Peyer's patch (tissue), 4 donors: ENCODE data around the gene CDH4. TPM values are rescaled to one million over a fixed set of nuclear protein-coding genes. Genes with fewer than 3 reads are reported as not detected.

ENCODE experiments used
- DNase-seq, 3 donors: peaks; one replicate each; pipeline ENCODE4 v3.0.0-alpha.2; 2017 to 2019
- H3K27ac ChIP-seq, 4 donors: fragments of 200-600 bp; sonication (generic); one replicate each; pipeline ENCODE4 v1.5.1; 2016 to 2019
- H3K27me3 ChIP-seq, 2 donors: fragments of 200-600 bp; sonication (generic); one replicate each; pipeline ENCODE4 v1.5.1; 2019
- H3K36me3 ChIP-seq, 3 donors: fragments of 200-600 bp; sonication (generic); one replicate each; pipeline ENCODE4 v1.5.1; 2016 to 2019
- H3K4me1 ChIP-seq, 4 donors: fragments of 200-600 bp; sonication (generic); one replicate each; pipeline ENCODE4 v1.5.1; 2016 to 2019
- H3K4me3 ChIP-seq, 4 donors: fragments of 200-600 bp; sonication (generic); 1 replicate in 3 of 4; 2 replicates in 1 of 4; pipeline ENCODE4 v1.5.1; 2016 to 2019; ENCODE audit warnings: mild to moderate bottlenecking in 1 of 4
- H3K9me3 ChIP-seq, 4 donors: fragments of 200-600 bp; sonication (generic); one replicate each; pipeline ENCODE4 v1.5.1; 2016 to 2019; ENCODE audit warnings: mild to moderate bottlenecking in 1 of 4
- POLR2A ChIP-seq, 2 donors: fragments of 450-650 bp; IDR thresholded peaks; one replicate each; pipeline ENCODE4 v1.5.1; 2017; ENCODE audit warnings: antibody characterized with exemption in 2 of 2, mild to moderate bottlenecking in 2 of 2, moderate library complexity in 2 of 2
- total RNA-seq, 4 donors: library from RNA; depleted of rRNA; stranded (reverse); fragments of >200 nt; gene quantifications; one replicate each; pipeline ENCODE4 v1.1.0, GENCODE V29; 2016
- TF ChIP-seq, protein P1 (sequence below), 6 experiments: fragments of 450-650 bp in 4 of 6; fragments of 200-600 bp in 2 of 6; sonication (generic) in 1 of 6; IDR thresholded peaks; one replicate each; pipeline ENCODE4 v1.5.1; 2017 to 2019; ENCODE audit warnings: antibody characterized with exemption in 6 of 6, mild to moderate bottlenecking in 3 of 6, moderate library complexity in 1 of 6

Gene CDH4
- total RNA-seq, 4 donors from 2014 or later, result 0.27 TPM; not detected in 3

DNA sequence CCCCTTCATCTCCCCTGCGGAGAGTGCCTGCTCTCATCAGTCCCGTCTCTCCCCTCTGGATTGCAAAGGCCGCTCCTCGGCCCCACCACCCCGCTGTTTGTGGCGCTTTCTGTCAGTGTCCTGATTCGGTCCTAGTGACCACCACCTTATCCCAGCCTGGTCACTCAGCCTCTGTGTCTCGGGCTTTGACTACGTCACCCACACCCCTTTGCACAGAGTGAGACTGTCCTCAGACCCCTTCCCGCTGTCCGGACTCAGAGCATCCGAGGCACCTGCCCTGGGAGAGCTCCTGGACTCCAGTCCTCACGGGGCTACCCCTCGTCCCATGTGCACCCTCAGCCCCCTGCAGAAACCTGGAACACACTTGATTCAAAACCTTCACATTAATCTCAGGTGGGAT is 433.4 kb downstream of the CDH4 start:
- Histone ChIP-seq H3K9me3 (no peaks in the 10 kb centered on the region), H3K4me1 (no peaks in the 10 kb centered on the region), H3K27me3 (no peaks in the 10 kb centered on the region), H3K36me3 (no peaks in the 10 kb centered on the region), H3K27ac (no peak overlapping the region), H3K4me3 (no peak overlapping the region)
- no peak for DNase-seq
- TF ChIP-seq POLR2A (IDR thresholded peaks at IDR 0.05), result no peak
- TF ChIP-seq, protein P1, sequence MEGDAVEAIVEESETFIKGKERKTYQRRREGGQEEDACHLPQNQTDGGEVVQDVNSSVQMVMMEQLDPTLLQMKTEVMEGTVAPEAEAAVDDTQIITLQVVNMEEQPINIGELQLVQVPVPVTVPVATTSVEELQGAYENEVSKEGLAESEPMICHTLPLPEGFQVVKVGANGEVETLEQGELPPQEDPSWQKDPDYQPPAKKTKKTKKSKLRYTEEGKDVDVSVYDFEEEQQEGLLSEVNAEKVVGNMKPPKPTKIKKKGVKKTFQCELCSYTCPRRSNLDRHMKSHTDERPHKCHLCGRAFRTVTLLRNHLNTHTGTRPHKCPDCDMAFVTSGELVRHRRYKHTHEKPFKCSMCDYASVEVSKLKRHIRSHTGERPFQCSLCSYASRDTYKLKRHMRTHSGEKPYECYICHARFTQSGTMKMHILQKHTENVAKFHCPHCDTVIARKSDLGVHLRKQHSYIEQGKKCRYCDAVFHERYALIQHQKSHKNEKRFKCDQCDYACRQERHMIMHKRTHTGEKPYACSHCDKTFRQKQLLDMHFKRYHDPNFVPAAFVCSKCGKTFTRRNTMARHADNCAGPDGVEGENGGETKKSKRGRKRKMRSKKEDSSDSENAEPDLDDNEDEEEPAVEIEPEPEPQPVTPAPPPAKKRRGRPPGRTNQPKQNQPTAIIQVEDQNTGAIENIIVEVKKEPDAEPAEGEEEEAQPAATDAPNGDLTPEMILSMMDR (IDR thresholded peaks at IDR 0.05), result no peak

DNA sequence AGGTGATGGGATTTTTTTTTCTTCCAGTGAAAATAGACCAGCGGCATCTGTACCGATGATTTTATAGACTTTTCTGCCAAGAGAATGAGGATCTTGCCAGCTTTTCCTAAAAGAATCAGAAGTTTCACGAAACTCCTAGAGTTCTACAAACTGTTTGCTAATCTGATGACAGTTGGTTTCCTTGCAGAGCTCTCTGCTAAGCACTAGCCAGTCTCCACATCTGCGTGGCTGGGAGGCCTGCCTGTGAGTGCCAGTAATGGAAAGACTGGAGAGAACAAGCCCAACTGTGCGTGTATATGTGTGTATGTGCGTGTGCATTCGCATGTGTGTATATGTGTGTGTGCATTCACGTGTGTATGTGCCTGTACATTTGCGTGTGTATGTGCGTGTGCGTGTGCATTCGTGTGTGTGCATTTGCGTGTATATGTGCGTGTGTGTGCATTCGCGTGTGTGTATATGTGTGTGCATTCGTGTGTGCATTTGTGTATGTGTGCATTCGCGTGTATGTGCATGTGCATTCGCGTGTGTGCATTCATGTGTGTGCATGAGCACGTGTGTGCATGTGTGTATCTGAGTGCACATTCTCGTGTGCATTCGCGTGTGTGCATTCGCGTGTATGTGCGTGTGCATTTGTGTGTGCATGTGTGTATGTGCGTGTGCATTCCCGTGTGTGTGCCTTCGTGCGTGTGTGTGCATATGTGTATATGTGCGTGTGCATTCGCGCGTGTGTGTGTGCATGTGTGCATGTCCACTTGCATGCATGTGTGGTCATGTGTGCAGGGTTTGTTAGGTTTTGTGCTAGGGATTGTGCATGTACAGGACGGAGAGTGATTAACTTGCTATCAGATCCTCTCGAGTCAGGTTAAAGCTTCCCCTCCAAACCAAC is 434.2 kb downstream of the CDH4 start:
- H3K4me1 ChIP-seq, result no peaks in the 10 kb centered on the region
- TF ChIP-seq POLR2A (IDR thresholded peaks at IDR 0.05), result no peak
- TF ChIP-seq, protein P1 (IDR thresholded peaks at IDR 0.05), result no peak

DNA sequence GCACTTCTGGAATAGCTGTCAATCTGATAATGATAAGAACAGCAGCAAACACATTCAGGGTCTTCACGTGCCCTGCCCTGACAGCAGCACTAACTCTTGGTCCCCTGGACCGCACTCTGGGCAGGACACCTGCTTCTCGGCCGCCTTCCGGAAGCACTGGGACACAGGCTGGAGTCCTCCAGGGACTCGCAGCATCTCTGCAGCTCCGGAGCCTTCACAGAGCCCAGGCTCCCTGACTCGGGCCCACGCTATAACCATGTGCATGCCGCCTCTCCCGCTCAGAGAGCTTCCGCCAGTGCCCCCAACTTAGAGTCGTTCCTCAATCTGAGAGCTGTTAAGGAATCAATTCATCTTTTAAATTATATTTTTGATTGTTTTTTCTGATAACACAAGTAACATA is 436.4 kb downstream of the CDH4 start:
- no peak for TF ChIP-seq POLR2A (IDR thresholded peaks at IDR 0.05)
- TF ChIP-seq, protein P1 (IDR thresholded peaks at IDR 0.05), result no peak
- H3K9me3 ChIP-seq, result no peaks in the 10 kb centered on the region
- no peaks in the 10 kb centered on the region for H3K4me1 ChIP-seq
- no peaks in the 10 kb centered on the region for H3K36me3 ChIP-seq
- no peaks in the 10 kb centered on the region for H3K27me3 ChIP-seq
- DNase-seq, result no peak
- H3K27ac ChIP-seq, result no peak overlapping the region
- no peak overlapping the region for H3K4me3 ChIP-seq

More for the DNA sequence above, 434.2 kb downstream of the CDH4 start:
- Histone ChIP-seq H3K27ac (no peak overlapping the region), H3K9me3 (no peaks in the 10 kb centered on the region), H3K36me3 (no peaks in the 10 kb centered on the region), H3K4me3 (no peak overlapping the region), H3K27me3 (no peaks in the 10 kb centered on the region)
- no peak for DNase-seq

DNA sequence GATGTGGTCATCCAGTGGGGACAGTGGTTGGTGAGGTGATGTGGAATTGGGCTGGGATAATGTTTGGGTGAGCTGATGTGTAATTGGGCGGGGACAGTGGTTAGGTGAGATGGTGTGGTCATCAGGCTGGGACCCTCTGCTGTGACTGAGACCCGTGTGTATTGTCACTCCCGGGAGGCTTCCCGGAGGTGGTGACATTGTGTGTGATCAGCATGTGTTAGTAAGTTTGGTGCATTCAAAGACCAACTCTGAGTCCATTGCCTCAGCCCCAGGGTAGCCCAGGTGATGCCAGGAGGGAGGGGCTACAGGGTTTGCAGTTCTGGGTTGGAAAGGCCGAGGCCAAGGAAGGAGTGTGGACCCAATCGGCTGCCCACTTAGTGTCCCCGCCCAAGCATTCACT is 438.1 kb downstream of the CDH4 start:
- H3K36me3 ChIP-seq, result no peaks in the 10 kb centered on the region
- no peak overlapping the region for H3K27ac ChIP-seq
- TF ChIP-seq, protein P1 (IDR thresholded peaks at IDR 0.05), result no peak
- no peak for TF ChIP-seq POLR2A (IDR thresholded peaks at IDR 0.05)
- DNase-seq, result no peak
- H3K27me3 ChIP-seq, result no peaks in the 10 kb centered on the region
- H3K9me3 ChIP-seq, result no peaks in the 10 kb centered on the region
- no peak overlapping the region for H3K4me3 ChIP-seq
- H3K4me1 ChIP-seq, result no peaks in the 10 kb centered on the region

DNA sequence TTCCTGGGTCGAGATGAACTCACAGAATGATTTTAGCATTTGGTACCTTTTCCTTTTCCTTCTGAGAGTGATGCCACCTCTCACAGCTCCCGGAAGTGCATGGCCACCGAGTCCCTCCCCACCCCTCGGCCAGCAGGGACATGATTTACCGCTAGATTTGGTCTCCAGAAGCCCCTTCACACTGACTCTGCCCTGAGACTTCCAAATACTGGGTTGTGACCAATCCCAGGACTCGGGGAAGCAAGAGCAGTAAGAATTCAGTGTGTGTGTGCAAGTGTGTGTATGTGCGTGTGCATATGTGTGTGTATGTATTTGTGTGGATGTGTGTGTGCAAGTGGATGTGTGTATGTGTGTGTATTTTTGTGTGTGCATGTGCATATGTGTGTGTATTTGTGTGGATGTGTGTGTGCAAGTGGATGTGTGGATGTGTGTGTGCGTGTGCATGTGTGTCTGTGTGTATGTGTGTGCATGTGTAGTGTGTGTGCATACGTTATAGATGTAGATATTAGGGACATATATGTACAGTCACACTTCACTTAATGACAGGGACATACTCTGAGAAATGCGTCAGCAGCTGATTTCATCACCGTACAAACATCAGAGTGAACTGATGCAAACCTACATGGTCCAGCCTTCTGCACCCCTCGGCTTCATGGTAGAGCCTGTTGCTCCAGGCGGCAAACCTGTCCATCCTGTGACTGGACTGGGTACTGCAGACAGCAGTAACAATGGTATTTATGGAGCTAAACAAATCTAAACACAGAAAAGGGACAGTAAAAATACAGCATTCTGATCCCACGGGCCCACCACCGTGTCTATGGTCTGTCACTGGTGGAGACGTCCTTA is 439.2 kb downstream of the CDH4 start:
- Histone ChIP-seq H3K27me3 (no peaks in the 10 kb centered on the region), H3K9me3 (no peaks in the 10 kb centered on the region), H3K36me3 (no peaks in the 10 kb centered on the region), H3K27ac (no peak overlapping the region), H3K4me1 (no peaks in the 10 kb centered on the region), H3K4me3 (no peak overlapping the region)
- DNase-seq, result no peak
- TF ChIP-seq, protein P1 (IDR thresholded peaks at IDR 0.05), result no peak
- TF ChIP-seq POLR2A (IDR thresholded peaks at IDR 0.05), result no peak
